ENCODE measurements around the gene GPR107. TPM values are rescaled to one million over a fixed set of nuclear protein-coding genes. Genes with fewer than 3 reads are reported as not detected.

GPR107 gene
- total RNA-seq, 1 donor from 2014 or later = 27.2 TPM

- peak; percentile 80 for DNase-seq (ENCODE audit: low read depth)
These were observed 75.2 kb downstream of the GPR107 start for GRCh38 chr9:130128733-130129431.

GRCh38 chr9:130129432-130130061 is 75.8 kb downstream of the GPR107 start:
- peak; percentile 11 for DNase-seq (ENCODE audit: low read depth)

- no peak for DNase-seq (ENCODE audit: low read depth)
These were observed 79.0 kb downstream of the GPR107 start for GRCh38 chr9:130132746-130133145.

- DNase-seq (ENCODE audit: low read depth) = no peak
These were observed 83.5 kb downstream of the GPR107 start for GRCh38 chr9:130137081-130137640.

- no peak for DNase-seq (ENCODE audit: low read depth)
These were observed 84.0 kb downstream of the GPR107 start for GRCh38 chr9:130137641-130138081.

- peak; percentile 78 for DNase-seq (ENCODE audit: low read depth)
These were observed 84.5 kb downstream of the GPR107 start for GRCh38 chr9:130138171-130138653.

GRCh38 chr9:130138791-130139190 is 85.1 kb downstream of the GPR107 start:
- peak; percentile 83 for DNase-seq (ENCODE audit: low read depth)

GRCh38 chr9:130139251-130139650 is 85.5 kb downstream of the GPR107 start:
- no peak for DNase-seq (ENCODE audit: low read depth)

- DNase-seq (ENCODE audit: low read depth) = no peak
These were observed 87.0 kb downstream of the GPR107 start for GRCh38 chr9:130140706-130141105.

GRCh38 chr9:130142056-130142455 is 88.3 kb downstream of the GPR107 start:
- DNase-seq (ENCODE audit: low read depth) = no peak

- peak; percentile 7 for DNase-seq (ENCODE audit: low read depth)
These were observed 88.9 kb downstream of the GPR107 start for GRCh38 chr9:130142641-130143040.

GRCh38 chr9:130143279-130143893 is 89.7 kb downstream of the GPR107 start:
- DNase-seq (ENCODE audit: low read depth) = peak; percentile 33

GRCh38 chr9:130143958-130144366 is 90.3 kb downstream of the GPR107 start:
- DNase-seq (ENCODE audit: low read depth) = peak; percentile 93

GRCh38 chr9:130144703-130145102 is 91.0 kb downstream of the GPR107 start:
- DNase-seq (ENCODE audit: low read depth) = peak; percentile 89

- DNase-seq (ENCODE audit: low read depth) = no peak
These were observed 92.0 kb downstream of the GPR107 start for GRCh38 chr9:130145658-130146057.

GRCh38 chr9:130147198-130147597 is 93.5 kb downstream of the GPR107 start:
- DNase-seq (ENCODE audit: low read depth) = no peak

- DNase-seq (ENCODE audit: low read depth) = no peak
These were observed 94.2 kb downstream of the GPR107 start for GRCh38 chr9:130147910-130148309.

GRCh38 chr9:130149031-130149430 is 95.3 kb downstream of the GPR107 start:
- no peak for DNase-seq (ENCODE audit: low read depth)

- no peak for DNase-seq (ENCODE audit: low read depth)
These were observed 96.1 kb downstream of the GPR107 start for GRCh38 chr9:130149654-130150286.

- DNase-seq (ENCODE audit: low read depth) = no peak
These were observed 97.2 kb downstream of the GPR107 start for GRCh38 chr9:130150779-130151382.

- DNase-seq (ENCODE audit: low read depth) = no peak
These were observed 101.1 kb downstream of the GPR107 start for GRCh38 chr9:130154816-130155215.
